Measurements from ENCODE around the gene RITA1. TPM values are rescaled to one million over a fixed set of nuclear protein-coding genes. Genes with fewer than 3 reads are reported as not detected.

RITA1 gene
- total RNA-seq = 10 to 100 TPM in 3 of 5 experiments, 1 to 10 TPM in 2; 6.4 to 20.2 (median 14.1) TPM
- polyA plus RNA-seq = 10 to 100 TPM; 23.2 to 28.9 TPM
- total RNA-seq = 8.9 reads per million, percentile 33 among the genes with 10 or more reads in this experiment

GRCh38 chr12:113185180-113186032, at the start of gene RITA1, which contains the start of gene DDX54:
Gene RITA1, plus strand, starts transcription at chr12:113185721. Its CDS starts 1,026 bp downstream, at chr12:113186747.
Gene DDX54, minus strand, starts transcription at chr12:113185478. Its CDS starts 27 bp downstream, at chr12:113185451.
- Histone ChIP-seq H3K4me1 (ENCODE audit: control insufficient read depth in 2 of 2, insufficient read depth in 2 of 2, low read length in 2 of 2) (peaks cover 20 to 32% of the 10 kb centered on the region in 2 donors), H3K36me3 (ENCODE audit: control insufficient read depth in 2 of 3, insufficient read depth in 3 of 3, low read length in 3 of 3) (peaks cover 0 to 23% (median 2%) of the 10 kb centered on the region in 3 experiments), H3K27me3 (ENCODE audit: control insufficient read depth in 2 of 2, insufficient read depth in 2 of 2, low read length in 2 of 2) (no peaks in the 10 kb centered on the region), H3K9me3 (ENCODE audit: control insufficient read depth in 2 of 3, low read length in 3 of 3) (no peaks in the 10 kb centered on the region), H3K4me3 (ENCODE audit: low read length) (peak within 1 kb of the TSS; percentile 77), H3K27ac (ENCODE audit: low read depth, low read length) (peak within 1 kb of the TSS; percentile 96)
- POLR2A ChIA-PET = interaction anchor here (0.8 to 4.0 kb wide), 16 partner anchors 10 to 207 kb away, joined by 3 to 30 read pairs (median 4); partner anchors contain the start of genes DTX1, OAS2, SLC8B1 and TPCN1
- Mint-ChIP-seq H3K27me3 (no peaks in the 10 kb centered on the region), H3K4me1 (peaks cover 20 to 55% (median 33%) of the 10 kb centered on the region in 7 donors), H3K36me3 (peaks cover 0 to 16% (median 6%) of the 10 kb centered on the region in 5 donors), H3K9me3 (no peaks in the 10 kb centered on the region), H3K4me3 (peak within 1 kb of the TSS; percentile 92 to 99 (median 96)), H3K27ac (peak within 1 kb of the TSS; percentile 91 to 98 (median 97))
- CTCF ChIA-PET = interaction anchor here (0.7 to 1.4 kb wide), 2 partner anchors 11 to 38 kb away, joined by 3 to 8 read pairs; no protein-coding TSS in a partner anchor
- DNase-seq = peak; percentile 73 to 95 (median 84)
- intact Hi-C loops (cut with micrococcal nuclease) = loop anchor here (1.0 to 10.0 kb wide), 10 partner anchors 11 to 779 kb away; partner anchors contain the start of genes PLBD2 (in 2 of the 2), TPCN1 (in 2 of the 2), OAS1 (in 1 of the 2) and OAS2 (in 1 of the 2)
- peak; percentile 84 for ATAC-seq

GRCh38 chr12:113136128-113136989, 49.2 kb upstream of the RITA1 start:
- Mint-ChIP-seq H3K27ac (peak overlapping the region; percentile 14 to 97 (median 92)), H3K9me3 (no peaks in the 10 kb centered on the region), H3K4me3 (peak overlapping the region; percentile 81 to 91 (median 86)), H3K36me3 (no peaks in the 10 kb centered on the region), H3K4me1 (peaks cover 9 to 25% (median 13%) of the 10 kb centered on the region in 7 donors), H3K27me3 (peaks cover 0 to 7% (median 0%) of the 10 kb centered on the region in 5 donors)
- H3K27me3 ChIP-seq (ENCODE audit: control insufficient read depth in 2 of 2, insufficient read depth in 2 of 2, low read length in 2 of 2) = no peaks in the 10 kb centered on the region
- ATAC-seq = peak; percentile 80
- H3K4me3 ChIP-seq (ENCODE audit: low read length) = peak overlapping the region; percentile 66
- peak; percentile 35 to 78 (median 70) for DNase-seq
- peak overlapping the region; percentile 59 for H3K27ac ChIP-seq (ENCODE audit: low read depth, low read length)
- peaks cover 0 to 14% of the 10 kb centered on the region in 2 donors for H3K4me1 ChIP-seq (ENCODE audit: control insufficient read depth in 2 of 2, insufficient read depth in 2 of 2, low read length in 2 of 2)
- no peaks in the 10 kb centered on the region for H3K9me3 ChIP-seq (ENCODE audit: control insufficient read depth in 2 of 3, low read length in 3 of 3)
- CTCF ChIA-PET = no interaction called here
- H3K36me3 ChIP-seq (ENCODE audit: control insufficient read depth in 2 of 3, insufficient read depth in 3 of 3, low read length in 3 of 3) = no peaks in the 10 kb centered on the region
- intact Hi-C loops (cut with micrococcal nuclease) = loop anchor here in 1 of 2 donors (5.0 kb wide), 1 partner anchor 79 kb away; the partner anchor contains the start of gene DTX1
- POLR2A ChIA-PET = no interaction called here

GRCh38 chr12:113136990-113137511, 48.5 kb upstream of the RITA1 start:
- Mint-ChIP-seq H3K4me3 (peak overlapping the region in 8 of 10 donors; percentile 9 to 91 (median 66)), H3K27ac (peak overlapping the region in 3 of 9 donors; percentile 82 to 95 (median 92))
- POLR2A ChIA-PET = no interaction called here

GRCh38 chr12:113137861-113138783, 47.4 kb upstream of the RITA1 start:
- H3K4me3 Mint-ChIP-seq = no peak overlapping the region
- peaks cover 0 to 4% (median 0%) of the 10 kb centered on the region in 5 donors for H3K27me3 Mint-ChIP-seq
- no peaks in the 10 kb centered on the region for H3K9me3 ChIP-seq (ENCODE audit: control insufficient read depth in 2 of 3, low read length in 3 of 3)
- intact Hi-C loops (cut with micrococcal nuclease) = loop anchor here in 1 of 2 donors (5.0 kb wide), 1 partner anchor 81 kb away; the partner anchor contains the start of gene DTX1
- no peaks in the 10 kb centered on the region for H3K27me3 ChIP-seq (ENCODE audit: control insufficient read depth in 2 of 2, insufficient read depth in 2 of 2, low read length in 2 of 2)
- CTCF ChIA-PET = interaction anchor here (0.8 to 1.2 kb wide), 2 partner anchors 9 to 89 kb away, joined by 3 read pairs; no protein-coding TSS in a partner anchor
- POLR2A ChIA-PET = interaction anchor here (0.6 kb wide), 1 partner anchor 24 kb away, joined by 4 read pairs; no protein-coding TSS in a partner anchor
- H3K9me3 Mint-ChIP-seq = no peaks in the 10 kb centered on the region
- ATAC-seq (no peak), DNase-seq (no peak)
- H3K36me3 ChIP-seq (ENCODE audit: control insufficient read depth in 2 of 3, insufficient read depth in 3 of 3, low read length in 3 of 3) = no peaks in the 10 kb centered on the region
- peak overlapping the region in 3 of 9 donors; percentile 38 to 74 (median 38) for H3K27ac Mint-ChIP-seq
- H3K4me3 ChIP-seq (ENCODE audit: low read length) = no peak overlapping the region
- peaks cover 9 to 25% (median 13%) of the 10 kb centered on the region in 7 donors for H3K4me1 Mint-ChIP-seq
- H3K36me3 Mint-ChIP-seq = no peaks in the 10 kb centered on the region
- H3K4me1 ChIP-seq (ENCODE audit: control insufficient read depth in 2 of 2, insufficient read depth in 2 of 2, low read length in 2 of 2) = peaks cover 0 to 14% of the 10 kb centered on the region in 2 donors
- no peak overlapping the region for H3K27ac ChIP-seq (ENCODE audit: low read depth, low read length)

More at GRCh38 chr12:113136990-113137511, 48.5 kb upstream of the RITA1 start:
- Histone ChIP-seq H3K4me3 (ENCODE audit: low read length) (no peak overlapping the region), H3K27me3 (ENCODE audit: control insufficient read depth in 2 of 2, insufficient read depth in 2 of 2, low read length in 2 of 2) (no peaks in the 10 kb centered on the region), H3K4me1 (ENCODE audit: control insufficient read depth in 2 of 2, insufficient read depth in 2 of 2, low read length in 2 of 2) (peaks cover 0 to 14% of the 10 kb centered on the region in 2 donors), H3K27ac (ENCODE audit: low read depth, low read length) (no peak overlapping the region), H3K36me3 (ENCODE audit: control insufficient read depth in 2 of 3, insufficient read depth in 3 of 3, low read length in 3 of 3) (no peaks in the 10 kb centered on the region), H3K9me3 (ENCODE audit: control insufficient read depth in 2 of 3, low read length in 3 of 3) (no peaks in the 10 kb centered on the region)
- ATAC-seq = no peak
- intact Hi-C loops (cut with micrococcal nuclease) = loop anchor here in 1 of 2 donors (5.0 kb wide), 1 partner anchor 80 kb away; the partner anchor contains the start of gene DTX1
- no peak for DNase-seq
- Mint-ChIP-seq H3K36me3 (no peaks in the 10 kb centered on the region), H3K4me1 (peaks cover 9 to 25% (median 13%) of the 10 kb centered on the region in 7 donors), H3K27me3 (peaks cover 0 to 7% (median 0%) of the 10 kb centered on the region in 5 donors), H3K9me3 (no peaks in the 10 kb centered on the region)
- CTCF ChIA-PET = interaction anchor here (1.2 kb wide), 1 partner anchor 88 kb away, joined by 3 read pairs; no protein-coding TSS in a partner anchor

- no peaks in the 10 kb centered on the region for H3K9me3 ChIP-seq (ENCODE audit: control insufficient read depth in 2 of 3, low read length in 3 of 3)
- Mint-ChIP-seq H3K27ac (no peak overlapping the region), H3K27me3 (peaks cover 0 to 4% (median 0%) of the 10 kb centered on the region in 5 donors), H3K4me3 (no peak overlapping the region), H3K4me1 (peaks cover 9 to 25% (median 13%) of the 10 kb centered on the region in 7 donors), H3K36me3 (no peaks in the 10 kb centered on the region), H3K9me3 (no peaks in the 10 kb centered on the region)
- H3K4me3 ChIP-seq (ENCODE audit: low read length) = no peak overlapping the region
- no peaks in the 10 kb centered on the region for H3K27me3 ChIP-seq (ENCODE audit: control insufficient read depth in 2 of 2, insufficient read depth in 2 of 2, low read length in 2 of 2)
- intact Hi-C loops (cut with micrococcal nuclease) = loop anchor here in 1 of 2 donors (5.0 kb wide), 1 partner anchor 82 kb away; the partner anchor contains the start of gene DTX1
- H3K36me3 ChIP-seq (ENCODE audit: control insufficient read depth in 2 of 3, insufficient read depth in 3 of 3, low read length in 3 of 3) = no peaks in the 10 kb centered on the region
- POLR2A ChIA-PET = no interaction called here
- CTCF ChIA-PET = interaction anchor here (0.8 kb wide), 1 partner anchor 9 kb away, joined by 3 read pairs; no protein-coding TSS in a partner anchor
- peaks cover 0 to 14% of the 10 kb centered on the region in 2 donors for H3K4me1 ChIP-seq (ENCODE audit: control insufficient read depth in 2 of 2, insufficient read depth in 2 of 2, low read length in 2 of 2)
- H3K27ac ChIP-seq (ENCODE audit: low read depth, low read length) = no peak overlapping the region
- ATAC-seq (no peak), DNase-seq (no peak)
These were observed 46.7 kb upstream of the RITA1 start for GRCh38 chr12:113138826-113139225.
